Stimulated activated CD4-positive, alpha-beta T cell treated with anti-CD3 and anti-CD28 coated beads, Interleukin-15, amount 100 ng/mL, for 24 hours (primary cell): Measurements from ENCODE around the gene TESK2.

Experiments
- DNase-seq: peaks from one replicate; pipeline ENCODE4 v3.0.0-alpha.2; 2020

Gene TESK2

GRCh38 chr1:45299296-45299695 lies 191.7 kb downstream of the TESK2 start:
- DNase-seq: no peak

GRCh38 chr1:45297666-45298356 lies 193.2 kb downstream of the TESK2 start:
- DNase-seq: no peak
